Activated CD8-positive, alpha-beta T cell treated with anti-CD3 and anti-CD28 coated beads for 36 hours (primary cell): ENCODE measurements around the gene RNF213. TPM values are rescaled to one million over a fixed set of nuclear protein-coding genes. Genes with fewer than 3 reads are reported as not detected.

ENCODE experiments used
- ATAC-seq: fragments of 200-7000 bp; cut with Tn5 transposase; one replicate; pipeline ENCODE4 v1.10.0; 2021; ENCODE audit warnings: mild to moderate bottlenecking, moderate library complexity
- CTCF ChIA-PET: fragments of 350-600 bp; sonication (Branson Sonifier 250); formaldehyde crosslinking; loops from one replicate; lab custom pipeline; 2021; ENCODE audit warnings: antibody characterized with exemption; lab: Charles Lee
- POLR2A ChIA-PET: fragments of 350-600 bp; sonication (Branson Sonifier 250); formaldehyde crosslinking; loops from one replicate; lab custom pipeline; 2021; ENCODE audit warnings: antibody characterized with exemption; lab: Charles Lee
- DNase-seq: peaks from one replicate; pipeline ENCODE4 v3.0.0-alpha.2; 2020
- H3K27ac Mint-ChIP-seq: one replicate; pipeline ENCODE4 v1.8.0; 2021; ENCODE audit warnings: mild to moderate bottlenecking, mixed read lengths
- H3K27me3 Mint-ChIP-seq: one replicate; pipeline ENCODE4 v1.8.0; 2021; ENCODE audit warnings: mixed read lengths
- H3K36me3 Mint-ChIP-seq: one replicate; pipeline ENCODE4 v1.8.0; 2021; ENCODE audit warnings: low read depth, mixed read lengths
- H3K4me1 Mint-ChIP-seq: one replicate; pipeline ENCODE4 v1.8.0; 2021; ENCODE audit warnings: low read depth, mixed read lengths
- H3K4me3 Mint-ChIP-seq: one replicate; pipeline ENCODE4 v1.8.0; 2021; ENCODE audit warnings: mild to moderate bottlenecking, moderate library complexity, mixed read lengths
- H3K9me3 Mint-ChIP-seq: one replicate; pipeline ENCODE4 v1.8.0; 2021; ENCODE audit warnings: mixed read lengths
- intact Hi-C: fragments of 100-400 bp; cut with micrococcal nuclease; formaldehyde crosslinking; loops from one replicate; pipeline ENCODE4 v1.10.0; 2022
- total RNA-seq, 2 experiments: library from RNA; stranded (reverse); gene quantifications; one replicate each; pipeline ENCODE4 v1.2.3, GENCODE V29; 2021
- TF ChIP-seq, protein P1 (sequence below): fragments of 200-600 bp; IDR thresholded peaks from one replicate; pipeline ENCODE4 v1.8.0; 2022; ENCODE audit warnings: antibody characterized with exemption, mild to moderate bottlenecking

Gene RNF213
- total RNA-seq, 2 experiments from 2014 or later = 131 to 142 TPM

DNA sequence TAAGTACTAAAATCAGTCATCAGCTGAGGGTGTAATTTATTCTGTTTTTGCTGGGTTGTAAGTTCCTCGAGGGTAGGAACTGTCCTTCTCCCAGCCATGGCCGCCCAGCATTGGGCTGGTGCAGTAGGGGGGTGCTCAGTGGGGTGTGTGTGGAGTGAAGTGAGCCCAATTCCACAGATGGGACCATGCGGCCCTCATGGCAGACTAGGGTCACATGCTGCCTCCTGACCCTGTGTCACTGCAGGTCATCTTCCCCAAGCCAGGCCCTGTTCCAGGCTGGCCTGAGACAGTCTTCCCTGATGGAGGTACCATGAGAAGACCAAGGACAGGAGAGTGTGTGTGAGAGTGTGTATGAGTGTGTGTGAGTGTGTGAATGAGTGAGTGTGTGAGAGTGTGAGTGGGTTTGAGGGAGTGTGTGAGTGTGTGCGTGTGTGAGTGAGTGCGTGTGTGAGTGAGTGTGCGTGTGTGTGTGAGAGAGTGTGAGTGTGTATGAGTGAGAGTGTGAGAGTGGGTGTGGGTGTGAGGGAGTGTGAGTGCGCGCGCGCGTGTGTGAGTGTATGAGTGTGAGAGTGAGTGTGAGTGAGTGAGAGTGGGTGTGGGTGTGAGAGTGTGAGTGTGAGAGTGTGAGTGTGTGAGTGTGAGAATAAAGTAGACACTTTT lies 36.7 kb upstream of the RNF213 start:
- ChIA-PET POLR2A (no interaction called here), CTCF (no interaction called here)
- Mint-ChIP-seq H3K27ac (no peak overlapping the region), H3K36me3 (no peaks in the 10 kb centered on the region), H3K9me3 (no peaks in the 10 kb centered on the region), H3K4me3 (no peak overlapping the region), H3K27me3 (no peaks in the 10 kb centered on the region), H3K4me1 (peaks cover 14% of the 10 kb centered on the region)
- DNase-seq (no peak), ATAC-seq (no peak)
- intact Hi-C loops = no loop called here
- TF ChIP-seq, protein P1, sequence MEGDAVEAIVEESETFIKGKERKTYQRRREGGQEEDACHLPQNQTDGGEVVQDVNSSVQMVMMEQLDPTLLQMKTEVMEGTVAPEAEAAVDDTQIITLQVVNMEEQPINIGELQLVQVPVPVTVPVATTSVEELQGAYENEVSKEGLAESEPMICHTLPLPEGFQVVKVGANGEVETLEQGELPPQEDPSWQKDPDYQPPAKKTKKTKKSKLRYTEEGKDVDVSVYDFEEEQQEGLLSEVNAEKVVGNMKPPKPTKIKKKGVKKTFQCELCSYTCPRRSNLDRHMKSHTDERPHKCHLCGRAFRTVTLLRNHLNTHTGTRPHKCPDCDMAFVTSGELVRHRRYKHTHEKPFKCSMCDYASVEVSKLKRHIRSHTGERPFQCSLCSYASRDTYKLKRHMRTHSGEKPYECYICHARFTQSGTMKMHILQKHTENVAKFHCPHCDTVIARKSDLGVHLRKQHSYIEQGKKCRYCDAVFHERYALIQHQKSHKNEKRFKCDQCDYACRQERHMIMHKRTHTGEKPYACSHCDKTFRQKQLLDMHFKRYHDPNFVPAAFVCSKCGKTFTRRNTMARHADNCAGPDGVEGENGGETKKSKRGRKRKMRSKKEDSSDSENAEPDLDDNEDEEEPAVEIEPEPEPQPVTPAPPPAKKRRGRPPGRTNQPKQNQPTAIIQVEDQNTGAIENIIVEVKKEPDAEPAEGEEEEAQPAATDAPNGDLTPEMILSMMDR = no peak

DNA sequence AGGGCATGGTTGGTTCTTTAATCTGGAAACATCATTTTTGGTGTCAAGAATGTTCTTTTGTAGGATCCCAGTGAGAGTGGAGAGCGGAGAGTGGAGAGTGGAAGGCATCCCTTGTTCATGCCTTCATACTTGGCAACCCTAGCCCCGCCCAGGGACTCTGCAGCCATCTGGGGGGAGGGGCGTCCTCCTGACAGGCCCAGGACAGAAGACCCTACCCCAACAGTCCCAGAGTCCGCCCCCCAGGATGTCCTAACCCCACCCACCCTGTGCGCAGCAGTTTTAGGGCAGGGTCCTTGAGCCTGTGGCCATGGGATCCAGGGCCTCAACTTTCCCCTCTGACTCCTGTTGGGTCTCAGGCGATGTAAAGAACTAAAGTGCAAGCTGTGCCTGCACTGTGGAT lies 36.0 kb upstream of the RNF213 start:
- ATAC-seq (no peak), DNase-seq (no peak)
- Mint-ChIP-seq H3K9me3 (no peaks in the 10 kb centered on the region), H3K27ac (no peak overlapping the region), H3K36me3 (no peaks in the 10 kb centered on the region), H3K4me3 (no peak overlapping the region), H3K27me3 (no peaks in the 10 kb centered on the region), H3K4me1 (peaks cover 9% of the 10 kb centered on the region)
- ChIA-PET CTCF (no interaction called here), POLR2A (no interaction called here)
- TF ChIP-seq, protein P1 = no peak
- intact Hi-C loops = no loop called here

- intact Hi-C loops = no loop called here
- CTCF ChIA-PET = interaction anchor here (1.9 kb wide), 1 partner anchor 29 kb away, joined by 9 read pairs; no protein-coding TSS in a partner anchor
- TF ChIP-seq, protein P1 = no peak
- ATAC-seq (no peak), DNase-seq (no peak)
- H3K4me1 Mint-ChIP-seq = peaks cover 9% of the 10 kb centered on the region
- no peaks in the 10 kb centered on the region for H3K9me3 Mint-ChIP-seq
- no peak overlapping the region for H3K27ac Mint-ChIP-seq
- H3K36me3 Mint-ChIP-seq = no peaks in the 10 kb centered on the region
- no peak overlapping the region for H3K4me3 Mint-ChIP-seq
- no peaks in the 10 kb centered on the region for H3K27me3 Mint-ChIP-seq
- POLR2A ChIA-PET = interaction anchor here (0.9 kb wide), 1 partner anchor 38 kb away, joined by 3 read pairs; no protein-coding TSS in a partner anchor
Observed at GRCh38 chr17:80225230-80225629, 35.4 kb upstream of the RNF213 start.

DNA sequence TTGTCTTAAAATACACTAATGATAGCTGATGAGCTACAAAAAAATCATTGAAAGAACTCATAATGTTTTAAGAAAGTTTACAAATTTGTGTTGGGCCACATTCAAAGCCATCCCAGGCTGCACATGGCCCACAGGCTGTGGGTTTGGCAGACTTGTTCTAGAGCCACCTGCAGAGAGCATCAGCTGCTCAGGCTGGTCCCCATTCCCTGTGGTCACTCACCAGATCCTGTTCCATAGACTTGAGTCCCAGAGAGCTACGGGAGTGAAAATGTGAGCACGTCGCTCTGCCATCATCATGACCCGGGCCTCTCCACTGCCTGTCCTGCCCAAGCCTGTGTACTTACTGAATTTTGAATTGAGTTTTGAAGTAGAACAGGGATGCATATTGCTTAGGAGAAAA lies 33.5 kb upstream of the RNF213 start:
- no peak overlapping the region for H3K4me3 Mint-ChIP-seq
- H3K27ac Mint-ChIP-seq = no peak overlapping the region
- CTCF ChIA-PET = interaction anchor here (1.9 kb wide), 1 partner anchor 31 kb away, joined by 9 read pairs; no protein-coding TSS in a partner anchor
- TF ChIP-seq, protein P1 = no peak
- POLR2A ChIA-PET = interaction anchor here (0.6 to 1.2 kb wide), 2 partner anchors 8 to 15 kb away, joined by 3 read pairs; no protein-coding TSS in a partner anchor
- H3K9me3 Mint-ChIP-seq = peaks cover 4% of the 10 kb centered on the region
- no peaks in the 10 kb centered on the region for H3K27me3 Mint-ChIP-seq
- intact Hi-C loops = no loop called here
- H3K36me3 Mint-ChIP-seq = peaks cover 7% of the 10 kb centered on the region
- DNase-seq = no peak
- no peak for ATAC-seq
- peaks cover 6% of the 10 kb centered on the region for H3K4me1 Mint-ChIP-seq

DNA sequence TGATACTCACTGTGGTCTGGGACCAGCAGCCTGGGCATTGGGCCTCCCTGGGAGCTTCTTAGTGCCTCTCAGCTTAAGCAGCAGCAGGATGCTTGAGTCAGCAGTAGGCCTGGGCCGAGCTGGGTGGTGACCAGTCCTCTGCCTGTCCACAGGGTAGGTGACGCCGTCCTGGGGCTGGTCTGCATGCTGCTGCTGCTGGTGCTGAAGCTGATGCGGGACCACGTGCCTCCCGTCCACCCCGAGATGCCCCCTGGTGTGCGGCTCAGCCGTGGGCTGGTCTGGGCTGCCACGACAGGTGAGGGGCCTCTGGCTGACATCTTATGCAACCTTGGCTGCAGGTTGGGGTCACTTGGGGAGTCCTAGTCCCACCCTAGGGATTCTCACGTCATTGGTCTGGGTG lies 33.0 kb upstream of the RNF213 start:
- Mint-ChIP-seq H3K4me1 (peaks cover 6% of the 10 kb centered on the region), H3K36me3 (peaks cover 12% of the 10 kb centered on the region), H3K27me3 (no peaks in the 10 kb centered on the region), H3K9me3 (peaks cover 8% of the 10 kb centered on the region), H3K4me3 (no peak overlapping the region), H3K27ac (no peak overlapping the region)
- no peak for ATAC-seq
- POLR2A ChIA-PET = interaction anchor here (1.2 kb wide), 1 partner anchor 9 kb away, joined by 3 read pairs; no protein-coding TSS in a partner anchor
- intact Hi-C loops = no loop called here
- DNase-seq = no peak
- TF ChIP-seq, protein P1 = no peak
- CTCF ChIA-PET = no interaction called here
